Brain microvascular endothelial cell (primary cell): ENCODE data around the gene DDX23.

Source experiments
- DNase-seq: peaks from one replicate; pipeline ENCODE4 v3.0.0-alpha.2; 2020
- H3K27ac ChIP-seq: fragments of 250-450 bp; sonication (Bioruptor Pico); 2 replicates; pipeline ENCODE4 v1.5.1; 2020; ENCODE audit warnings: mild to moderate bottlenecking, moderate library complexity
- H3K27me3 ChIP-seq: fragments of 250-450 bp; sonication (Bioruptor Pico); replicated peaks from 2 replicates; pipeline ENCODE4 v1.5.1; 2020; ENCODE audit warnings: mild to moderate bottlenecking
- H3K36me3 ChIP-seq: fragments of 250-450 bp; sonication (Bioruptor Pico); replicated peaks from 2 replicates; pipeline ENCODE4 v1.5.1; 2020; ENCODE audit warnings: mild to moderate bottlenecking
- H3K4me3 ChIP-seq: 2 replicates; pipeline ENCODE4 v1.5.1; 2011; ENCODE audit warnings: low read depth, mild to moderate bottlenecking, control low read depth, low read length, moderate library complexity
- in situ Hi-C: cut with HindIII; loops from 2 replicates; pipeline ENCODE4 v1.10.0; 2017; ENCODE audit warnings: low sequenced_read_pairs, low pct_ligation_motif_present
- TF ChIP-seq, protein P1 (sequence below): IDR thresholded peaks from 2 replicates; pipeline ENCODE4 v1.5.1; 2011; ENCODE audit warnings: low read depth, mild to moderate bottlenecking, moderate library complexity, low read length, control low read depth, inconsistent platforms; ENCODE audit errors: missing control alignments

The DDX23 gene

DNA sequence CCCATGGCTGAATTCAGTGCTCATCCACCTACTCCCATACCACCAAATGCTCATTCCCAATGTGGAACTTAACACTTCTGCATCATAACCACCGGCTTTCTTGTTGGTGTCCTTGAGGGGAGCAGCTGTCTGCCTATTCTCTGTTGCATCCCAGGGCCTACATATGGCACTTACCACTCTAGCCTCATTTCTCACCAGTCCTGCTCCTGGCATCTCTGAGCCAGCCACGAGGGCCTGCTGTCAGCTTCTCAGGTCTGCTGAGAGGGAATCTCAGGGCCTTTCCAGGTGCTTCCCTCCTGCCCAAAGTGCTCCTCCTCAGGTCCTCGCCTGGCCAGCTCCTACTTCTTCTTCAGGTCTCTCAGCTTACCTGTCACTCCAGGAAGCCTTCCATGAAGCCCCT lies 37.7 kb upstream of the DDX23 start:
- no peak for DNase-seq
- TF ChIP-seq, protein P1, sequence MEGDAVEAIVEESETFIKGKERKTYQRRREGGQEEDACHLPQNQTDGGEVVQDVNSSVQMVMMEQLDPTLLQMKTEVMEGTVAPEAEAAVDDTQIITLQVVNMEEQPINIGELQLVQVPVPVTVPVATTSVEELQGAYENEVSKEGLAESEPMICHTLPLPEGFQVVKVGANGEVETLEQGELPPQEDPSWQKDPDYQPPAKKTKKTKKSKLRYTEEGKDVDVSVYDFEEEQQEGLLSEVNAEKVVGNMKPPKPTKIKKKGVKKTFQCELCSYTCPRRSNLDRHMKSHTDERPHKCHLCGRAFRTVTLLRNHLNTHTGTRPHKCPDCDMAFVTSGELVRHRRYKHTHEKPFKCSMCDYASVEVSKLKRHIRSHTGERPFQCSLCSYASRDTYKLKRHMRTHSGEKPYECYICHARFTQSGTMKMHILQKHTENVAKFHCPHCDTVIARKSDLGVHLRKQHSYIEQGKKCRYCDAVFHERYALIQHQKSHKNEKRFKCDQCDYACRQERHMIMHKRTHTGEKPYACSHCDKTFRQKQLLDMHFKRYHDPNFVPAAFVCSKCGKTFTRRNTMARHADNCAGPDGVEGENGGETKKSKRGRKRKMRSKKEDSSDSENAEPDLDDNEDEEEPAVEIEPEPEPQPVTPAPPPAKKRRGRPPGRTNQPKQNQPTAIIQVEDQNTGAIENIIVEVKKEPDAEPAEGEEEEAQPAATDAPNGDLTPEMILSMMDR: no peak
- Histone ChIP-seq H3K27me3 (no peaks in the 10 kb centered on the region), H3K27ac (no peak overlapping the region), H3K4me3 (no peak overlapping the region), H3K36me3 (no peaks in the 10 kb centered on the region)
- in situ Hi-C loops: no loop called here

DNA sequence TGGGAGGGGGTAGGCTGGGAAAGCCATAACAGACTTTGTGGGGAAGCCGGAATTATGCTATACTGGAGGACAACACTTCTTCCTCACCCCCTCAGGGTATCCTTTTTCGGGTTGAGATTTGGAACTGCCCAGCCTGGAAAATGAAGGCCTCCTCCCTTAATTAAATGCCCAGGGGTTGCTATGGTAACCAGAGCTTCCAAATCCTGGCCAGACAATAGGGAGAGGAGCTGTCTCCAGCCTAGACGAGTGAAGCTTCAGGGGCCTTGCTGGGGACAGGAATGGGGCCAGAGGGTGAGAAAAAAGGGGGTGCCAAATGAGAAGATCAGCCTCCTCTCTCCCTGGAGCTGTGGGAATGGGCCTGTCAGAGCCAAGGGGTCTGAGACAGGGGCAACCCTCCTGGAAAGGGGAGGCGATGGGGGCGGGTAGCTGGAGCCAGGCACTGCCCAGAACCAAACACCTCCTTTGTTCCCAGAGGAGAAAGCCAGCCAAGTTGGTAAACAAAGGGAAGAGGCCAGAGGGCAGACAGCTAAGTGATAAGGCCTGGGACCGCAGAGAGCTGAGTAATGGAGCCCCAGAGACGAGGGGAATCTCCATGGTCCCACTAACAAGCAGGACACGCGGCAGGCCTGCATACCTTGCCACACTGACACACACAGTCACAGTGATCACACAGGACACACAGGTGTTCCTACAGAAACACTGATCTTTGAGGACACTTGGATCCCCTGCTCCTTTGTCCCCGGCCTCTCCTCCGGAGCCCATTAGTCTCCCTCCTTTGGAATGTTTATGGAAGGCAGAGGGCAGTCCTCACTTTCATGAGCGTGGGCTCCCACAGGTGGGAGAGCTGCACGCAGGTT lies 31.6 kb upstream of the DDX23 start:
- in situ Hi-C loops: no loop called here
- H3K27me3 ChIP-seq: no peaks in the 10 kb centered on the region
- H3K27ac ChIP-seq: peak overlapping the region; percentile 73
- no peak overlapping the region for H3K4me3 ChIP-seq
- peak; percentile 54 for DNase-seq
- TF ChIP-seq, protein P1: no peak
- H3K36me3 ChIP-seq: no peaks in the 10 kb centered on the region

DNA sequence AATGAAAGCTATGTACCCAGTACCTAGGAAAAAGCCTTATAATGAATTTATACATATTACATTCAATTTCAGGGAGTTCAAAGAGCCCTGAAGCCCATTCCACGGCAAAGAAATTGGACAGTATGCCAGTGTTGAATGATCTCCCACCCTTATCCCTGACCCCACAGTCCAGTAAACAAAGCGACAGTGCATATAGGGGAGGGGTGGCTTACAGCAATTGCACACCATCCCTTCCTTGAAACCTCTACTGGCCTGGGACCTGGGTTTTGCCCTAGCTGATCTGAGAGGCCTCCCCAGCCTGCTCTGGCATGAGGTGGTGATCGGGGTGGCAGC lies 31.0 kb upstream of the DDX23 start:
- Histone ChIP-seq H3K36me3 (no peaks in the 10 kb centered on the region), H3K27ac (peak overlapping the region; percentile 73), H3K4me3 (no peak overlapping the region), H3K27me3 (no peaks in the 10 kb centered on the region)
- no peak for DNase-seq
- TF ChIP-seq, protein P1: no peak
- in situ Hi-C loops: no loop called here

DNA sequence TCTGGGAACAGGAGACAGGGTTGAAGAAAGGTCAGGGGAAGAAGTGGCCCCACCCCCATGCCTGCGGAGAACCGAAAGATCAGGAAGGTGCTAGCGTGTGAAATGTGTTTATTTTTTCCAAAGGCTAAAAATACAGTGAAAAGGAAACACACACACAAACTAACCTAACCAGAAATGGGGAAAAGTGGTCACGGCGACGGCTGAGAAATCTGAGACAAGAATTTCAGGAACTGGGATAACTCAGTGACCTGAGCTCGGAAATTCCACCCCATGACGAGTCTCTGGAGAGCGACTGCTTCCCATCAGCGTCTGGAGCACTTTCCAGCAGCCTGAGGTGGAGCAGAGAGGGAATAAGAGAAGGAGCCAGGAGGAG lies 30.3 kb upstream of the DDX23 start:
- in situ Hi-C loops: no loop called here
- peak overlapping the region; percentile 6 for H3K4me3 ChIP-seq
- no peaks in the 10 kb centered on the region for H3K27me3 ChIP-seq
- peak; percentile 68 for DNase-seq
- H3K27ac ChIP-seq: peak overlapping the region; percentile 73
- TF ChIP-seq, protein P1: no peak
- H3K36me3 ChIP-seq: no peaks in the 10 kb centered on the region

DNA sequence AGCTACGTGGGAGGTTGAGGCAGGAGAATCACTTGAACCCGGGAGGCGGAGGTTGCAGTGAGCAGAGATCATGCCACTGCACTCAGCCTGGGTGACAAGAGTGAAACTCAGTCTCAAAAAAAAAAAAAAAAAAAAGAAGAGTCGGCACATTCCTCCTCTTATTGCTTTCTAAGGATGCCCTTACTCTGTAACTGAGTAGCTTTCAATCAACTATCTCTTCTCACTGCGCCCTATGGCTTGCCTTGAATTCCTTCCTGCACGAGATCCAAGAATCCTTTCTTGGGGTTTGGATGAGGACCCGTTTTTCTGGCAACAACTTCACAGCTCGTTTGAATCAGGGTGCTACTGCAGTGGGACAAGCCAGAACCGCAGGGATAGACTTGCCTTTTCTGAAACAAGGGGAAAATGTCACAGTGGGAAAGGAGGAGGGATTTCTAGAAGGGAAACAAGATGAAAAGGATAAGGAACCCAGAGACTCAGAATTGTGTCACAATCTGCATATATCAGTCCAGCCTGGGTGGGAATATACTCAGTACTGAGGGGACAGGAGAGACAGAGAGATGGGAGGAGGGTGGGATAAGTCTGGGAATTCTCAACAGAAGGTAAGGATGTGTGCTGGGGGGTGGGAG lies 29.8 kb upstream of the DDX23 start:
- H3K4me3 ChIP-seq: peak overlapping the region; percentile 6
- no peaks in the 10 kb centered on the region for H3K27me3 ChIP-seq
- H3K27ac ChIP-seq: peak overlapping the region; percentile 73
- DNase-seq: no peak
- in situ Hi-C loops: no loop called here
- TF ChIP-seq, protein P1: no peak
- no peaks in the 10 kb centered on the region for H3K36me3 ChIP-seq
